Endothelial cell (in vitro differentiated cells): Measurements from ENCODE around the gene RAB22A. TPM values are rescaled to one million over a fixed set of nuclear protein-coding genes. Genes with fewer than 3 reads are reported as not detected.

Experiments
- DNase-seq: peaks from one replicate; pipeline ENCODE4 v3.0.0; 2021; ENCODE audit warnings: low spot score
- H3K27ac Mint-ChIP-seq: one replicate; pipeline ENCODE4 v1.8.0; 2021; ENCODE audit warnings: mixed read lengths, inconsistent platforms; ENCODE audit not compliant: unreplicated experiment
- H3K27me3 Mint-ChIP-seq: one replicate; pipeline ENCODE4 v1.8.0; 2021; ENCODE audit warnings: mild to moderate bottlenecking, moderate library complexity, mixed read lengths, inconsistent platforms; ENCODE audit not compliant: unreplicated experiment
- H3K36me3 Mint-ChIP-seq: one replicate; pipeline ENCODE4 v1.8.0; 2021; ENCODE audit warnings: mild to moderate bottlenecking, low read depth, mixed read lengths, inconsistent platforms; ENCODE audit not compliant: unreplicated experiment
- H3K4me1 Mint-ChIP-seq: one replicate; pipeline ENCODE4 v1.8.0; 2021; ENCODE audit warnings: mild to moderate bottlenecking, mixed read lengths, inconsistent platforms; ENCODE audit not compliant: unreplicated experiment
- H3K4me3 Mint-ChIP-seq: one replicate; pipeline ENCODE4 v1.8.0; 2021; ENCODE audit warnings: mild to moderate bottlenecking, mixed read lengths, inconsistent platforms; ENCODE audit not compliant: unreplicated experiment
- H3K9me3 Mint-ChIP-seq: one replicate; pipeline ENCODE4 v1.8.0; 2021; ENCODE audit warnings: mixed read lengths, inconsistent platforms; ENCODE audit not compliant: unreplicated experiment
- total RNA-seq: library from RNA; stranded (reverse); fragmentation: NEBNext Ultra II Directional; extraction: Animal tissue kit (Norgen Biotek cat#: 25700); gene quantifications from one replicate; pipeline ENCODE4 v1.2.1, GENCODE V29; 2021; ENCODE audit not compliant: unreplicated experiment
- TF ChIP-seq, protein P1 (sequence below): fragments of 200-600 bp; sonication (generic); IDR thresholded peaks from one replicate; pipeline ENCODE4 v1.5.0; 2021; ENCODE audit warnings: antibody characterized with exemption; ENCODE audit not compliant: unreplicated experiment

The RAB22A gene
- total RNA-seq, 1 donor from 2014 or later: 14.2 TPM

- TF ChIP-seq, protein P1, sequence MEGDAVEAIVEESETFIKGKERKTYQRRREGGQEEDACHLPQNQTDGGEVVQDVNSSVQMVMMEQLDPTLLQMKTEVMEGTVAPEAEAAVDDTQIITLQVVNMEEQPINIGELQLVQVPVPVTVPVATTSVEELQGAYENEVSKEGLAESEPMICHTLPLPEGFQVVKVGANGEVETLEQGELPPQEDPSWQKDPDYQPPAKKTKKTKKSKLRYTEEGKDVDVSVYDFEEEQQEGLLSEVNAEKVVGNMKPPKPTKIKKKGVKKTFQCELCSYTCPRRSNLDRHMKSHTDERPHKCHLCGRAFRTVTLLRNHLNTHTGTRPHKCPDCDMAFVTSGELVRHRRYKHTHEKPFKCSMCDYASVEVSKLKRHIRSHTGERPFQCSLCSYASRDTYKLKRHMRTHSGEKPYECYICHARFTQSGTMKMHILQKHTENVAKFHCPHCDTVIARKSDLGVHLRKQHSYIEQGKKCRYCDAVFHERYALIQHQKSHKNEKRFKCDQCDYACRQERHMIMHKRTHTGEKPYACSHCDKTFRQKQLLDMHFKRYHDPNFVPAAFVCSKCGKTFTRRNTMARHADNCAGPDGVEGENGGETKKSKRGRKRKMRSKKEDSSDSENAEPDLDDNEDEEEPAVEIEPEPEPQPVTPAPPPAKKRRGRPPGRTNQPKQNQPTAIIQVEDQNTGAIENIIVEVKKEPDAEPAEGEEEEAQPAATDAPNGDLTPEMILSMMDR: no peak
- DNase-seq: no peak
- H3K9me3 Mint-ChIP-seq: no peaks in the 10 kb centered on the region
- no peaks in the 10 kb centered on the region for H3K27me3 Mint-ChIP-seq
- H3K4me1 Mint-ChIP-seq: peaks cover 13% of the 10 kb centered on the region
- H3K4me3 Mint-ChIP-seq: no peak overlapping the region
- no peak overlapping the region for H3K27ac Mint-ChIP-seq
- no peaks in the 10 kb centered on the region for H3K36me3 Mint-ChIP-seq
These were observed 93.3 kb downstream of the RAB22A start for GRCh38 chr20:58402827-58403226.

GRCh38 chr20:58403272-58403671 is 93.8 kb downstream of the RAB22A start:
- TF ChIP-seq, protein P1: no peak
- Mint-ChIP-seq H3K36me3 (no peaks in the 10 kb centered on the region), H3K9me3 (no peaks in the 10 kb centered on the region), H3K4me1 (peaks cover 17% of the 10 kb centered on the region), H3K4me3 (no peak overlapping the region), H3K27ac (no peak overlapping the region), H3K27me3 (no peaks in the 10 kb centered on the region)
- DNase-seq: no peak

DNA sequence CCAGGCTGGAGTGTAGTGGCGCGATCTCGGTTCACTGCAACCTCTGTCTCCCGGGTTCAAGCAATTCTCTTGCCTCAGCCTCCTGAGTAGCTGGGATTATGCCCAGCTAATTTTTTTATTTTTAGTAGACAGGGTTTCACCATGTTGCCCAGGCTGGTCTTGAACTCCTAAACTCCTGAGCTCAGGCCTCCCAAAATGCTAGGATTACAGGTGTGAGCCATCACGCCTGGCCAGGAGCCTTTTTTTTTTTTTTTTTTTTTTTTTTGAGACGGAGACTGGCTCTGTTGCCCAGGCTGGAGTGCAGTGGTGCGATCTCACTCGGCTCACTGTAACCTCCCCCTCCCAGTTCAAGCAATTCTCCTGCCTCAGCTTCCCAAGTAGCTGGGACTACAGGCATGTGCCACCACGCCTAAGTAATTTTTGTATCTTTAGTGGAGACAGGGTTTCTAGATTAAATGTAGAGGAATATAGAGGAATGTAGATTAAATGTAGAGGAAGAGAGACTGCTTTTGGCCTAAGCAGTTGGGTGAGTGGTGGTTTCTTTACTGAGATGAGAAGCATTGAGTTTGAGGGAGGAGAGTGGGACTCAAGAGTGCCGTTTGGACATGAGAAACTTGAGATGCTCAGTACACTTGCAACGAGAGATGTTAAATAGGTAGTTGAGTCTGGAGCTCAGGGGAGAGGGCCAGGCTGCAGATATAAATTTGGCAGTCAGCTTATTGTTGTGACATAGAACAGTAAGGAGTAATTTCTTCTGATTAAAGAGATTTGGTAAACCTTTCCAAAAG is 96.2 kb downstream of the RAB22A start:
- TF ChIP-seq, protein P1: no peak
- DNase-seq: no peak
- Mint-ChIP-seq H3K27ac (no peak overlapping the region), H3K4me3 (no peak overlapping the region), H3K36me3 (no peaks in the 10 kb centered on the region), H3K9me3 (no peaks in the 10 kb centered on the region), H3K27me3 (no peaks in the 10 kb centered on the region), H3K4me1 (peaks cover 32% of the 10 kb centered on the region)

DNA sequence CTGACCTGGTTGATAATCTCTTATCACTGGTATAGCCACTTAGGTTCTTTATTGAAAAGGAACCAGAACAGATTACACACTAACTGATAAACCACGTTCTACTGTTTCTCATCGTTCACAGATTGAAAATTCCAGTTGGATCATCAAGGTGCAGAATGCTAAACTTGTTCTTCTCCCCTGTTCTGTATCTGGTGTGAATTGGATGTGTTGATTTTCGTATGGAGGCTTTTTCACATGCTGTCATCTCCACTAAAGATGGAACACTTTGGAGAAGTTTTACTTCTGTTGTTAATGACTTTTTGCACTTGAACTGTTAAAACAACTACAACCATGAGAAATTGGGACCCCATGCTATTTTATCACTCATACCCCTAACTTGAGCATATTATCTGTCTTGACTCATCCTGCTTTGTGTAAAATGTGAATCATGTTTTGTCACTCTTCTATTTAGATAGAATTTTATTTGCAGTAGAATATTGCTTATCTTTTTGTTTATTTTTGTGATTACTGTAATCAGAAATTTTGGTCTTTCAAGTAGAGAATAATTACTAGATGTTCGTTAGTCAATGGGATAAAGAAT is 97.0 kb downstream of the RAB22A start:
- DNase-seq: no peak

More for the DNA sequence above, 97.0 kb downstream of the RAB22A start:
- Mint-ChIP-seq H3K36me3 (no peaks in the 10 kb centered on the region), H3K4me3 (no peak overlapping the region), H3K4me1 (peaks cover 33% of the 10 kb centered on the region), H3K27ac (no peak overlapping the region), H3K27me3 (no peaks in the 10 kb centered on the region), H3K9me3 (no peaks in the 10 kb centered on the region)
- TF ChIP-seq, protein P1: no peak
